HepG2 (cell line): Measurements from ENCODE around the gene MPIG6B. TPM values are rescaled to one million over a fixed set of nuclear protein-coding genes. Genes with fewer than 3 reads are reported as not detected.

ENCODE experiments used
- ADNP ChIP-seq: sonication (generic); formaldehyde crosslinking; IDR thresholded peaks from 2 replicates; pipeline ENCODE4 v1.4.0; 2020; ENCODE audit warnings: missing genetic modification reagents
- ARNT2 ChIP-seq: sonication (generic); formaldehyde crosslinking; IDR thresholded peaks from 2 replicates; pipeline ENCODE4 v1.8.0; 2022; ENCODE audit warnings: mild to moderate bottlenecking, low read depth, missing genetic modification reagents, moderate library complexity
- ATF7 ChIP-seq, 2 experiments: fragments of 450-650 bp in 1 of 2; sonication (generic) in 1 of 2; formaldehyde crosslinking in 1 of 2; IDR thresholded peaks; 2 replicates each; pipeline versions ENCODE4 v1.4.0 to v1.6.1; 2016 to 2020; ENCODE audit warnings: antibody characterized with exemption in 1 of 2, mild to moderate bottlenecking in 1 of 2, missing genetic modification reagents in 1 of 2
- CHCHD3 ChIP-seq: sonication (generic); formaldehyde crosslinking; IDR thresholded peaks from 2 replicates; pipeline ENCODE4 v1.8.0; 2022; ENCODE audit warnings: mild to moderate bottlenecking, missing genetic modification reagents, moderate library complexity
- FOXJ3 ChIP-seq: sonication (generic); formaldehyde crosslinking; IDR thresholded peaks from 2 replicates; pipeline ENCODE4 v1.4.0; 2020; ENCODE audit warnings: missing genetic modification reagents, mild to moderate bottlenecking, borderline replicate concordance
- FOXM1 ChIP-seq: sonication (generic); formaldehyde crosslinking; IDR thresholded peaks from 2 replicates; pipeline ENCODE4 v1.5.0; 2020; ENCODE audit warnings: missing genetic modification reagents
- HOXA5 ChIP-seq: sonication (generic); formaldehyde crosslinking; IDR thresholded peaks from 2 replicates; pipeline ENCODE4 v1.4.0; 2020; ENCODE audit warnings: missing genetic modification reagents
- KLF12 ChIP-seq: sonication (generic); formaldehyde crosslinking; IDR thresholded peaks from 2 replicates; pipeline ENCODE4 v1.4.0; 2020; ENCODE audit warnings: missing genetic modification reagents, borderline replicate concordance
- RFX5 ChIP-seq: IDR thresholded peaks from 2 replicates; pipeline ENCODE4 v1.6.1; 2011; ENCODE audit warnings: low read depth, low read length, improper control_type of control experiment
- RXRA ChIP-seq: sonication (generic); formaldehyde crosslinking; IDR thresholded peaks from 2 replicates; pipeline ENCODE4 v1.5.1; 2020; ENCODE audit warnings: missing genetic modification reagents
- TERF1 ChIP-seq: sonication (generic); formaldehyde crosslinking; IDR thresholded peaks from 2 replicates; pipeline ENCODE4 v1.8.0; 2022; ENCODE audit warnings: mild to moderate bottlenecking, missing genetic modification reagents, moderate library complexity
- YEATS4 ChIP-seq: sonication (generic); formaldehyde crosslinking; IDR thresholded peaks from 2 replicates; pipeline ENCODE4 v1.4.0; 2020; ENCODE audit warnings: missing genetic modification reagents, borderline replicate concordance
- ZBTB20 ChIP-seq: sonication (generic); formaldehyde crosslinking; IDR thresholded peaks from 2 replicates; pipeline ENCODE4 v1.8.1; 2023; ENCODE audit warnings: missing genetic modification reagents, low read depth, mild to moderate bottlenecking, borderline replicate concordance
- ZKSCAN1 ChIP-seq: fragments of 150-350 bp; IDR thresholded peaks from 2 replicates; pipeline ENCODE4 v1.6.1; 2014; ENCODE audit warnings: low read length
- ZNF18 ChIP-seq: sonication (generic); formaldehyde crosslinking; IDR thresholded peaks from 2 replicates; pipeline ENCODE4 v1.8.0; 2022; ENCODE audit warnings: mild to moderate bottlenecking, missing genetic modification reagents; ENCODE audit not compliant: insufficient replicate concordance
- ZNF205 ChIP-seq: IDR thresholded peaks from 2 replicates; pipeline ENCODE4 v1.6.1; 2018; ENCODE audit warnings: missing biosample characterization, missing genetic modification reagents
- ZNF224 ChIP-seq: sonication (generic); formaldehyde crosslinking; IDR thresholded peaks from 2 replicates; pipeline ENCODE4 v1.5.0; 2020; ENCODE audit warnings: mild to moderate bottlenecking, missing genetic modification reagents
- ZNF280B ChIP-seq: sonication (generic); formaldehyde crosslinking; IDR thresholded peaks from 2 replicates; pipeline ENCODE4 v1.5.0; 2020; ENCODE audit warnings: missing genetic modification reagents, mild to moderate bottlenecking, borderline replicate concordance
- ZNF354B ChIP-seq: sonication (generic); formaldehyde crosslinking; IDR thresholded peaks from 2 replicates; pipeline ENCODE4 v1.8.0; 2022; ENCODE audit warnings: mild to moderate bottlenecking, missing genetic modification reagents
- ZNF484 ChIP-seq: sonication (generic); formaldehyde crosslinking; IDR thresholded peaks from 2 replicates; pipeline ENCODE4 v1.5.1; 2020; ENCODE audit warnings: mild to moderate bottlenecking, low read depth, missing genetic modification reagents, borderline replicate concordance
- ZNF605 ChIP-seq: sonication (generic); formaldehyde crosslinking; IDR thresholded peaks from 2 replicates; pipeline ENCODE4 v1.8.0; 2022; ENCODE audit warnings: mild to moderate bottlenecking, missing genetic modification reagents
- ZNF782 ChIP-seq: sonication (generic); formaldehyde crosslinking; IDR thresholded peaks from 2 replicates; pipeline ENCODE4 v1.4.0; 2020; ENCODE audit warnings: missing genetic modification reagents, mild to moderate bottlenecking, borderline replicate concordance
- polyA plus RNA-seq, 8 experiments: library from polyadenylated mRNA; depleted of rRNA in 3 of 8; stranded (reverse) in 7 of 8; unstranded in 1 of 8; fragments of >200 nt; fragmentation: Illumina TruSeq in 4 of 8; extraction: Trizol in 4 of 8; gene quantifications; 2 replicates each; pipeline versions ENCODE4 v1.2.1 to v1.2.3, GENCODE V29; 2011 to 2016; ENCODE audit warnings: low read depth in 4 of 8, missing spikeins in 1 of 8, mixed read lengths in 1 of 8; ENCODE audit not compliant: insufficient read depth in 1 of 8
- total RNA-seq, 5 experiments: library from RNA; depleted of rRNA; stranded (reverse); fragments of >200 nt; fragmentation: Illumina TruSeq; extraction: Trizol; gene quantifications; 2 replicates each; pipeline ENCODE4 v1.2.3, GENCODE V29; 2016; ENCODE audit warnings: low read depth in 1 of 5

MPIG6B gene
- total and polyA plus RNA-seq, 2 of the 13 experiments (the other 11 are each of a cell fraction or from before 2014, with no cell fraction given): not detected

GRCh38 chr6:31765910-31766794 lies 43.0 kb downstream of the MPIG6B start (continued):
- TF ChIP-seq ZNF205 (peak; percentile 73; the same call in 1 of the 2 replicates), ZNF280B (CRISPR knock-in tag) (peak; percentile 37; the same call in 1 of the 2 replicates), ATF7 (IDR thresholded peaks at IDR 0.05) (no peak), ATF7 (CRISPR knock-in tag; IDR thresholded peaks at IDR 0.05) (no peak), KLF12 (no peak), ZNF782 (CRISPR knock-in tag) (peak; percentile 84; the same call in 1 of the 2 replicates), ZBTB20 (CRISPR knock-in tag) (peak; percentile 25; the same call in 1 of the 2 replicates), FOXM1 (CRISPR knock-in tag) (no peak), ZNF605 (CRISPR knock-in tag) (peak; percentile 84), ADNP (CRISPR knock-in tag) (no peak), ZKSCAN1 (no peak), ZNF484 (CRISPR knock-in tag) (no peak), ZNF18 (CRISPR knock-in tag) (no peak), RFX5 (no peak), ARNT2 (0 out of 2 replicates have a peak, but pooled peaks have one; percentile 70), ZNF224 (no peak), RXRA (CRISPR knock-in tag) (peak; percentile 44), CHCHD3 (CRISPR knock-in tag) (peak; percentile 55; the same call in 1 of the 2 replicates), FOXJ3 (CRISPR knock-in tag) (no peak), YEATS4 (peak; percentile 52; the same call in 1 of the 2 replicates), TERF1 (no peak), HOXA5 (CRISPR knock-in tag) (no peak), ZNF354B (CRISPR knock-in tag) (no peak)
